Activated CD4-positive, alpha-beta T cell treated with anti-CD3 and anti-CD28 coated beads, Interleukin-2, amount 50 U/mL, for 48 hours (primary cell): ENCODE data around the gene HMCN2.

Source experiments
- DNase-seq, 2 experiments: peaks; one replicate each; pipeline ENCODE4 v3.0.0-alpha.2; 2020

The HMCN2 gene

DNA sequence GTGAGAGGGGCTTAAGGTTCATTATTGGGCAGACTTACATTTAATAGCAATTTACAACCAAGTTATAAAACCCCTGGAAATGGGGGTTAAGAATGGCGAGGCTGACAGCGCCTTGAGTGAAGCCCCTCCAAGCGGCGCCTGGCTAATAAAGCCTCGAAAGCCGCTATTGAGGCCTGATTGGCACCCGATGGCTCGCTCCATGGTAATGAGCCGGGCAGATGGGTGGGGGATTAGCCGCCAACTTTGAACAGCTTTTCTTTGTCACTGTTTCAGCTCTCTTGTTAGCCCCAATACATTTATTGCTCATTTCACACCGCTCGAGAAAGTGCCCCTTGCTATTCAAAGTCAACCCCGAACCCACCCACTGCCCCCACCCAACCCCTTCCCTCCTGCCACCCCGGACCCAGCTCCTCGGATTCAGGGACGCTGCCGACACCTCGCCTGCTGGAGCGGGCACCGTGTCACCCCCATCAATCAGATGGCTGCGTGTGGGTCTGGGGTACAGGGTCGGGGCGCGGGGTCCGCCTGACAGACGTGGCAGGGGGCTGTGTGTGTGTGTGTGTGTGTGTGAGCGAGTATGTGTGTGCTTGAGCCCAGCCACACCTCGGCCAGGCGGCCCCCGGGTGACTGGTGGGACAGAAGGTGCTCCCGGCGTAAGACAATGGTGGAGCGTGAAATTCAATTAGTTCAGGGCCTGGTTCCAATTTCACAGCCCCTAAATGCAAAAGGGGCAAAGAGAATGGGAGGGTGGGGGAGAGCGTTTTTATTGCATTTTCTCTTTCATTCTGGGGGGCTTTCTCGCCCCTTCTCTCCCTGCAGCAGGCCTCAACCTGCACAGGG, 213.4 kb downstream of the HMCN2 start:
- DNase-seq, result no peak

DNA sequence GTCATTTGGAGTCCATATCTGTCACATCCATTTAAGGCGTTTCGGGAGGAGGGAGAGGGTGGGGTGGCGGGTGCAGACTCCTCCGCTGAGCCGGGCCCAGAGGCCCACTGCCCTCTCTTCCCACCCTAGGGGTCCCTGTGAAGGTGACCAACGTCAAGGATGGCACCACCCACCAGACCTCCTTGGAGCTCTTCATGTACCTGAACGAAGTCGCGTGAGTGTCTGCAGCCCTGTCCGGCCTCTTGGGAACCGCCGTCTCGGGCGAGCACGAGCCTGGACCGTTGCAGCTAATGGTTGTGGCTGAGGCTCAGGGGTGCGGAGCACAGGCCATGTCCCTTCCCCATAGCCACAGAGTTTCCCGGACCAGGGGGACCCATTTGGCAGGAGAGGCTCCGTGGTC, 214.0 kb downstream of the HMCN2 start:
- no peak for DNase-seq

DNA sequence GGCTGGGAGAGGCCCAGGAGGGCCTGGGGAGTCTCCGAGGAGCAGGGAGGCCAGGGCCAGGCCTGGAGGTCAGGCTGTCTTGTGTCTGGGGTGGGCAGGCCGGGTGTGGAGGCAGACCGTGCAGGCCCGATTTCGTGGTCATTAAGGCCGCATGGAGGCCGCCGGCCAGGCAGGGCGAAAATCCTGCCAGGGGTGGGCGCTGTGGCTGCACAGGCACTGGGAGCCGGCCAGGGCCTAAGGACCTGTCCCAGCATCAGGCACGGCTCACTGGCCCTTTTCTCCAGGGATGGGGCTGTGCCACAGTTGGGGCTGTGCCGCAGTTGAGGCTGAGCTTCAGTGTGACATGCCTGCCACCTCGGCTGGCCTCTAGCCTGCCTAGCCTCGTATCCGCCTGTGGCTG, 215.1 kb downstream of the HMCN2 start:
- DNase-seq, result no peak

DNA sequence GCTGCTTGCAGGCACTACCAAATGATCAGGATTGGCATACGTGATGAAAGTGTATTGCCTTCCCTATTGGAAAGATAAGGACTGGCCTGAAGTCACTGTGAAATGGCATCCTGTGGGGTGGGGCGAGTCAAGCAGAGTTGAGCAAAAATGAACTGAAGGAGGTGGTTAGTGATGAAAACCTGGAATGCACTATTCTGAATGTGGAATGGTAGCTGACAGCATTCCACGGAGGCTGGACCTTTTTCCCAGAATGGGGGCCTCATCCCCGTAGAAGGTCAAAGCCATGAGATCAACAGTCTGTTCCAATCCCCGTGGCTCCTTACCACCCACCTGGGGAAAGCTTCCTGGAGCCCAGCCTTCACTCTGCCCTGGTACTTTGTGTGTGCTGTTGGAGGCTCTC, 216.9 kb downstream of the HMCN2 start:
- DNase-seq, result no peak

GRCh38 chr9:130483371-130483971, 217.9 kb downstream of the HMCN2 start:
- DNase-seq, result no peak
